ENCODE data around the gene KDM4C. TPM values are rescaled to one million over a fixed set of nuclear protein-coding genes. Genes with fewer than 3 reads are reported as not detected.

KDM4C gene
- total and polyA plus RNA-seq, 11 donors, result 4.4 to 19.9 (median 13.3) TPM

GRCh38 chr9:6991418-6991817, 233.6 kb downstream of the KDM4C start:
- DNase-seq (no peak), ATAC-seq (no peak)
- Histone ChIP-seq H3K36me3 (peaks cover 0 to 83% (median 53%) of the 10 kb centered on the region in 9 donors), H3K27me3 (no peaks in the 10 kb centered on the region), H3K4me1 (no peaks in the 10 kb centered on the region), H3K4me3 (no peak overlapping the region), H3K27ac (no peak overlapping the region), H3K9me3 (no peaks in the 10 kb centered on the region)
- 93 to 100% (median 97%) methylated on average over 1 of the region's 1 CpG for WGBS, 4 donors
- TF ChIP-seq CTCF (IDR thresholded peaks at IDR 0.05) (no peak), POLR2A (IDR thresholded peaks at IDR 0.05) (no peak)
- intact Hi-C loops (cut with DNase I), result no loop called here

GRCh38 chr9:6996061-6996854, 238.5 kb downstream of the KDM4C start:
- 55 to 81% (median 77%) methylated on average over 7 of the region's 7 CpGs for WGBS, 4 donors
- intact Hi-C loops (cut with DNase I), result no loop called here
- no peak overlapping the region for H3K4me3 ChIP-seq
- no peak overlapping the region for H3K27ac ChIP-seq
- H3K36me3 ChIP-seq, result peaks cover 0 to 52% (median 25%) of the 10 kb centered on the region in 9 donors
- TF ChIP-seq CTCF (IDR thresholded peaks at IDR 0.05) (no peak), POLR2A (IDR thresholded peaks at IDR 0.05) (no peak)
- DNase-seq (peak in 1 of 5 donors; percentile 64), ATAC-seq (peak in 3 of 4 donors; percentile 56 to 95 (median 92))
- H3K4me1 ChIP-seq, result no peaks in the 10 kb centered on the region
- no peaks in the 10 kb centered on the region for H3K9me3 ChIP-seq
- no peaks in the 10 kb centered on the region for H3K27me3 ChIP-seq

- no peak for TF ChIP-seq POLR2A (IDR thresholded peaks at IDR 0.05)
- TF ChIP-seq CTCF (IDR thresholded peaks at IDR 0.05), result no peak
- H3K36me3 ChIP-seq, result peaks cover 0 to 41% (median 23%) of the 10 kb centered on the region in 9 donors
- no peak overlapping the region for H3K4me3 ChIP-seq
- H3K4me1 ChIP-seq, result no peaks in the 10 kb centered on the region
- H3K27ac ChIP-seq, result no peak overlapping the region
- no peaks in the 10 kb centered on the region for H3K27me3 ChIP-seq
- intact Hi-C loops (cut with DNase I), result no loop called here
- DNase-seq, result no peak
- WGBS, 4 donors, result 93 to 100% (median 95%) methylated on average over 1 of the region's 1 CpG
- ATAC-seq, result no peak
- no peaks in the 10 kb centered on the region for H3K9me3 ChIP-seq
Observed at GRCh38 chr9:6997330-6997729, 239.6 kb downstream of the KDM4C start.

- 87 to 91% (median 89%) methylated on average over 2 of the region's 2 CpGs for WGBS, 4 donors
- intact Hi-C loops (cut with DNase I), result no loop called here
- H3K27ac ChIP-seq, result no peak overlapping the region
Observed at GRCh38 chr9:6999794-7000193, 242.0 kb downstream of the KDM4C start.

More at GRCh38 chr9:6999794-7000193, 242.0 kb downstream of the KDM4C start:
- Histone ChIP-seq H3K36me3 (peaks cover 0 to 36% (median 14%) of the 10 kb centered on the region in 9 donors), H3K27me3 (no peaks in the 10 kb centered on the region), H3K4me3 (no peak overlapping the region), H3K9me3 (no peaks in the 10 kb centered on the region), H3K4me1 (no peaks in the 10 kb centered on the region)
- TF ChIP-seq CTCF (IDR thresholded peaks at IDR 0.05), result no peak
- TF ChIP-seq POLR2A (IDR thresholded peaks at IDR 0.05), result no peak
- no peak for DNase-seq
- ATAC-seq, result no peak

Data from heart left ventricle (tissue), 16 donors.